Suppressor macrophage treated with lipopolysaccharide for 1 hour (primary cell): ENCODE results near the gene GRIN2A.

Experiments
- DNase-seq, 3 donors: peaks; one replicate each; pipeline ENCODE4 v3.0.0-alpha.2; 2020 to 2022

Gene GRIN2A

DNA sequence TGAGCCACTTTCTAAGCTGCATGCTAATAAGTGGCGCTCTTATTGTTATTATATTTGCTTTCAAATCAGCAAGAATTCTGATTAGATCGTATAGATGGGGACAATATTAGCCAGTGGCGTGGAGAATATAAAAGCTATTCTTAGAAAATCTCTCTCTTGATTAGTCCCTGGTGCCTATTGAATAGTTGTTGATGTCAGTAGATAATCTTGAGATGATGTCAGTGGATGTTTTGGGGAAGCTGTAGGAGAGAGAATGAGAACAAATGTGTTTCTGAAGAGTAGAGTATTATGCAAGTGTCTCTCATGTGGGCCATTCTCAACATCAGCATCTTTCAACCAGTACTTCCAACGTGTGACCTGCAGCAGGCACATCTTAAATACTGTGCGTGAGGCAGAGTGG is 445.7 kb downstream of the GRIN2A start:
- no peak for DNase-seq

DNA sequence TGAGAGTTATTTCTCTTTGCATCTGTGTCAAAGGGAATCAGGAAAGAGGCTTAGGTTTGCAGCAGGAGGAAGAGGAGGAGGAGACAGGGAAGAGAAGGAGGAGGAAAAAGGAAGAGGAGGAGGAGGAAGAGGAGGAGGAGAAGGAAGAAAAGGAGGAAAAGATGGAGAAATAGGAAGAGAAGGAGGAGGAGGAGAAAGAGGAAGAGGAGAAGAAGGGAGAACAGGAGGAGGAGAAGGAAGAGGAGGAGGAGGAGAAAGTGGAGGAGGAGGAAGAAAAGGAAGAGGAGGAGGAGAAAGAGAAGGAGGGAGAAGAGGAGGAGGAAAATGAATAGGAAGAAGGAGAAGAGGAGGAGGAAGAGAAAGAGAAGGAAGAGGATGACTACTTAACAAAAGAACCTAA is 459.1 kb downstream of the GRIN2A start:
- DNase-seq: no peak

DNA sequence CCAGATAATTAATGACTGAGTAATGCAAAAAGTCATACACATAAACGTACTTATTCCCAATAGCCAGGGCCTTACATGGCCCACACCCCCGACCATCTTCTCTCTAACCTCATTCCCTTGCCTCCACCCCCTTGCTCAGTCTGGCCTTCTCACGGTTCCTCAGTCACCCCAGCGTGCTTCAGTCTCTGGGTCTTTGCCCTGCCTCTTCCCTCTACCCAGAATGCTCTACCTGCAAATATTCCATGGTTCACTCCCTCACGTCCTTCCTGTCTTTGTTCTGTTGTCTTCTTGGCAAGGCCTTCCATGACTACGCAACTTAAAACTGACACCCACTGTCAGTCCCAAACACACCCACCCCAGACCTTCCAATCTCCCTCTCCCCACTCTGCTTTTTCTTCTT is 468.3 kb downstream of the GRIN2A start:
- no peak for DNase-seq

DNA sequence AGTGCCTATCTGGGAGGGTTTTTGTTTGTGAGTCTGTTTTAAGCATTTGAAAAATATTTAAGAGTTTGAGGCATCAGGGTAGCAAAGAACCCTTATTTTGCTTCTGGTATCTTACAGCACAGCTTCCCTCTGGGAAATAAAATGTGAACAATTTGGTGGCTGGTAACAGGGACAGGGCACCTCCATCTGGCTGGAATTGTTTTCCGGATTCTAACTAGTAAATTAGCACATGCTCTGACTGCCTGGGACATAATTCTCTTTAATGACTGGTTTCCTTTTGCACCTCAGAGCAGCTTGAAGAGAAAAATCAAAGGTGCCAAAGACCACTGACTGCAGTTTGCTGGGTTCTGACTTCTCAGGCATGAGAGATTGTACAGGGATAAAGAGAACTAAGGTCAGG is 469.1 kb downstream of the GRIN2A start:
- no peak for DNase-seq

DNA sequence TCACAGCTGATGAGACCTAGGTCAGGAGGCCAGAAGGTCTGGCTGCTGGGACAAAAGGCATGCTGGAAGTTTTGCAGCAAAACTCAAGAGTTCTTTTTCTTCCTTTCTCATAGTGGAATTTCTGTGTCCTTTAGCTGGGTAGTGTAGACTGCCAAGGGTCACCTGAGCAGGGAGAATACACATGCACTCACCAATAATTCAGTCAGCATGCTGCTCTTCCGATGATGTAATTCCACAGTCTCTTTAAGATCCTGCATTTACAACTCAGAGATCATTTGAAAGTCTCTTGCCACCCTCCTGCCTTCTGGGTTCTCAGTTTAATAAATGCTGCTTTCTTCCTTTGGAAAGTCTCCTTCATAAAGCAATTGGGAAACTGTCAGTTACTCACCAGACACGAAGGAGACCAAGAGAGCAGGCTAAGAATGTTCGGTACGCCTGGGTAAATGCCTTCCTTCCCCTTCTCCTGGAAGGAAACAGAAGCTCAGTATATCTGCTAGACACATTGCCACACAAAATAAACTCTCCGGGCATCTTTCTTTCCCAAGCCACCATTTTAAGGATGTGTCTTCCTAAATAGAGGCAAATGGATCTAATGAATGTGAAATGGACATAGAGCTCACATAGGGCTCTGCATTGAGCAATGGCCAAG is 473.1 kb downstream of the GRIN2A start:
- no peak for DNase-seq

DNA sequence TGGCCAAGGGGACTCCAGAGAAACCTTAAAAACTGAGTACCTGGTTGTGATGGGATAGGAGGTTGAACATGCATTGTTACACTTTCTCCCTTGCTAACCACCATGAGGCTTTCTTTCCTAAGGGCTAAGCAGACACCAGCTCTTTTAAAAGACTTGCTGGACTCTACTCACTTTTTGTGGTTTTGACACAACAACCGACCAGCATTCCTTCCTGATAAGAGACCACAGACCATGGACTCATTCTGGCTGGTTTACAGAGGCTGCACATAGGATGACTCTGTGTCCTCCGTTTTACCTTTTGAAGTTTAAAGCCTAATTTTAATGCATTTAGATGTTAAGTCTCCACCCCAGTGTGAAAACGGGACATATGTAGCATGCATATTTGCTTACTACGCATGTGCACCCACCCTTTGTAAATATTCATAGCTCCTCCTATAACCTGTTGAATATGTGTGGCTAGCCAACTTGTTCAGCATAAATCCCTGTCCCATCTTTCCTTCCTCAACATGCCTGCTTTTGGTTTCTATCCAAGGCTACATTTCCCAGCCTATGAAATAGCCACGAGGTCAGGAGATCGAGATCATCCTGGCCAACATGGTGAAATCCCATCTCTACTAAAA is 475.9 kb downstream of the GRIN2A start:
- no peak for DNase-seq

DNA sequence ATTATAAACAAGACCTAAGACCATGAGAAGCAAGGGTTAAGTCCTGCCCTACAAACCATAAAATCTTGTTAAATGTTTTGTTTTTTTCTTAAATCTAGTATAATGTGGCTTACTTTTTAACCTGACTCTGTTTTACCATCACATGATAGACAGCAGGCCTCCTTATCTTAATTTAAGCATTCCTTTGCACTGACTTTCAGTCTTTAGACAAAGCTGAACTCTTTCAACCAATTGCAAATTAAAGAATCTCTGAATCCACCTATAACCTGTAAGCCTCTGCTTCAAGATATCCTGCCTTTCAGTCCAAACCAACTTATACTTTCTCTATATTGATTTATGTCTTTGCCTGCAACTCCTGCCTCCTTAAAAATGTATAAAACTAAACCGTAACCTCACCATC is 478.5 kb downstream of the GRIN2A start:
- DNase-seq: no peak
